OCI-LY1 (cell line): ENCODE measurements around the gene APOA1.

ENCODE experiments used
- CTCF ChIP-seq: fragments of 200-600 bp; sonication (generic), shearing (Covaris generic); IDR thresholded peaks from 2 replicates; pipeline ENCODE4 v1.5.1; 2017; ENCODE audit warnings: mild to moderate bottlenecking, antibody characterized with exemption, low read length, moderate library complexity, mixed read lengths
- EZH2 ChIP-seq: fragments of 200-600 bp; sonication (generic), shearing (Covaris generic); IDR thresholded peaks from 2 replicates; pipeline ENCODE4 v1.8.0; 2017; ENCODE audit warnings: borderline replicate concordance, mixed run types, mild to moderate bottlenecking, antibody characterized with exemption, low read length, moderate library complexity, mixed read lengths

GRCh38 chr11:116813170-116813569, 24.3 kb downstream of the APOA1 start:
- TF ChIP-seq CTCF = no peak
- no peak for TF ChIP-seq EZH2
